ENCODE measurements around the gene XPR1.
A peak's percentile ranks its signal among the peaks of the same experiment; 100 is the strongest.

The XPR1 gene

GRCh38 chr1:180919183-180919700 lies 287.4 kb downstream of the XPR1 start:
- no peak for DNase-seq

- DNase-seq = no peak
These were observed 288.4 kb downstream of the XPR1 start for GRCh38 chr1:180920193-180920592.

- DNase-seq = no peak
These were observed 288.9 kb downstream of the XPR1 start for GRCh38 chr1:180920702-180921101.

DNA sequence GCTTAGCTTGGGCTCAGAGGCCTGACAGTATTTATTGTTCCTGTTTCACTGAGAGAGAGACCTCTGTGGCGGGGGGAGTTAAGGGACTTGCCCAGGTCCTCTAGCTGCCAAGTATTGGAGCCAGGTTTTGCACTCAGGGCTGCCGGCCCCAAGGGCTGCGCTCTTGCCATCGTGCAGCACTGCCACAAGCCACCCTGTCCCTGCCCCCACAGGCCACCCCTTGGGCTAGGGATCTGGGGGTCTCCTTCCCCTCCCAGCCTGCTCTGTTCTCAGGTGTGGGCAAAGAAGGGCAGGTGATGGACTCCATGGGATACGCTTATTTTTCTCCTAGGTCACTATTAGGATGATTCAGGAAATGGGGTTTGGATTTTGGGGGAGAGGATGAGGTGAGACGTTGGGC lies 289.6 kb downstream of the XPR1 start:
- DNase-seq = no peak

- DNase-seq = no peak
These were observed 290.2 kb downstream of the XPR1 start for GRCh38 chr1:180921891-180922630.

- DNase-seq = no peak
These were observed 290.8 kb downstream of the XPR1 start for GRCh38 chr1:180922631-180923015.

DNA sequence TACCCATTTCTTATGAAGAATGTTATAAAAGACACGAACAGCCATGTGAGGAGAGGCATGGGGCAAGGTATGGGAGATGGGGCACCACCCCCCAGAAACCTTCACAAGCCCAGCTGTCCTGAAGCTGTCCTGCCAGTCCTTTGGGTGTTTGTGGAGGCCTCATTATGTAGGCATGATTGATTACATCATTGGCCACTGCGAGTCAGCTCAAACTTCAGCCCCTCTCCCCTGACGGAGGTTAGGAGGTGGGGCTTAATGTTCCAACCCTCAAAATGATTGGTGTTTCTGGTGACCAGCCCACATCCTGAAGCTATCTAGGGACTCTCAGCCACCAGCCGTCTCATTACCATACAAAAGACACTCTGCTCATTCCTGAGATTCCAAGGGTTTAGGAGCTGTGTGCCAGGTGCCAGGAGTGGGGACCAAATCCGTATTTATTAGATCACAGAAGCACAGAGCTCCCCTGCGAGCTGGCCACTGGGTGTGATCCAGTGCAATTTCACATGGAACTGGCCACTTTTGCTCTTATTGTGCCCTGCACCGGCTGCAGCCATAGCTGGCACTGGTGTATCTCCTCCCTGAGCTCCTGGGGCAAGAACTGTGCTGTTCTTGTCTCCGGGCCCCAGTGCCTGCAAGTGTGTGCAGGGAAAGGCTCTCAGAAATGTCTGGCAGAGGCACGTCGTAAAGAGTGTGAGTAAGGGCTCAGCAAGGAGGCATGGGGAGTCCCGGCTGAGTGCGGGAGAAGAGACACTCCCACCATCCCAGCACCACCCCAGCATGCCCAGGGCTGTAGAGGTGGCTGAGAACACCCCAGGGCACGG lies 291.4 kb downstream of the XPR1 start:
- DNase-seq = peak; percentile 12

DNA sequence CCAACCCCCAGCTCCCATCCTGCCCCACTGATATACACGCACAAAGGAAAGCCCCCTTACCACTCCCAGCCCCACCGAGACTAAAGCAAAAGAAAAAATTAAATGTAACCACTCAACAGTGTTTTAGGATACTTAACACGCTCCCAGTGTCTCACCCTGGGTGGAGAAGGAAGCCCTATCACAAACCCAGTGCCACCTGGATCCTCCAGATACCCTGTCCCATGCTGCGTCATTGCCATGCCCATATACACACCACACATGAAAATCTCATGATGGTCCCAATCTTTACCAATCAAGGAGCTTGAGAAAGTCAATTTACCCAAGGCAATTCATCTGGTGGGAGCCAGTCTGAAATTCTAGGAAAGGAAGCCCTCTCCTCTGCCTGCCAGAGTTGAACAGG lies 292.1 kb downstream of the XPR1 start:
- no peak for DNase-seq

GRCh38 chr1:180924939-180925338 lies 293.1 kb downstream of the XPR1 start:
- DNase-seq = no peak

DNA sequence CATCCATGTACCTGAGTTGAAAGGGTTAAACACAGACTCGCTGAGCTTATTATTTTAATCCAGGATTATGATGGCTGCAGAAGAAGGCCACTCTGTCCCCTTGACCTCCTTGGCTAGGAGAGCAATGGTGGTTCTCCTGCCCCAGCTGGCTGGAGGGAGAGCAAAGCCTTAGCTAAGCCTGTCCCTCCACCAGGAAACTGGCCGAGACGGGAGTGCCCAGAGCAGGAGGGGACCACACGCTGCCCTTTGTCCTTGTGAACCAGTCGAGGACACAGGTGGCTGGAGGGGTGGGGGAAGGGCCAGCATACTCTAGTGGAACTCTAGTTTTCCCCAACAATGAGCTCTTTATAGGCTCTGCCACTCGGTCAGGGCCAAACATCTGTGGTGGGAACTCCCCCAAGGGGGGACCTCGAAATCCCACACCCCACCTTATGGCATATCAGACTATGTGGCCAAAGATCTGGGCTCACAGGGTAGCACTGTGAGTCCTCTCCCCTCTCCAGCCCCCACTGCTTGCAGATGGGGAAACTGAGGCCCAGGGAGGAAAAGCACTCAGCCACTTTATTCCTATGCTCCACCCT lies 293.7 kb downstream of the XPR1 start:
- DNase-seq = no peak

GRCh38 chr1:180926164-180926981 lies 294.6 kb downstream of the XPR1 start:
- DNase-seq = peak; percentile 83

DNA sequence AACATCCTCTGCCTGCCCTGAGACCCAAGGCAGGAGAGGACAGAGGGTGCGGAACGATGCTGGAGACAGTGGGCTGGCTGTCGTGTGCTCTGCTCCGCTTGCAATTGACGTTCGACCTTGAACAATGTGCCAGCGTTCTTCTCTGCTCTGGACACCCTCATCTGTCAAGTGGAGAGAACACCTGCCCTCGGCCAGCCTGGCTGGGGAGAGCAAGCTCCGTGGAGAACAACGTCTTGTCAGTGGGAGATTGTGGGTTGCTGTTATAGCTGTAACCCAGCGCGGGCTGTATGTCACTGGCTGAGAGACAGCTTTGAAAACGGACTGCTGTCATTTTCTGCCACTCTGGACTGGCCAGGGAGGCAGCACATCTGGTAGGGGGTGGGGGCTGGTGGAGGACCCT lies 295.5 kb downstream of the XPR1 start:
- DNase-seq = peak; percentile 46

GRCh38 chr1:180927841-180928240 lies 296.0 kb downstream of the XPR1 start:
- peak; percentile 86 for DNase-seq

- no peak for DNase-seq
These were observed 296.8 kb downstream of the XPR1 start for GRCh38 chr1:180928331-180929230.

DNA sequence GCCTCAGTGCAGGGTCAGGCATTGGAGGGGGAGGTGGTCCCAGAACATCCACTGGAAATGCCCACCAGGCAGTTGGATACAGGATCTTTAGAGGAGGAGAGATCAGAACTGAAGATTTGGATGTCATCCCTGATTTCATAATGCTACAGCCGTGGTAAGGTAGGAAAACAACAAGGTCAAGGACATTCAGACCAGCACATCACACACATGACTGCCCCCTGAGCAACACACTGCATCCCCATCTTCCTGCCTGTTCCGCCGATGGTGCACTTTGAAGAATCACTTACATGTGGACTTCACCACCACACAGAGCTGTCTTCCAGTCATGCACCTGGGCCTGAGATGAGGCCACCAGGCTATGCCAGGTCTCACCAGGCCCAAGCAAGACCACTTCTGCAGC lies 297.6 kb downstream of the XPR1 start:
- no peak for DNase-seq

- peak; percentile 96 for DNase-seq
These were observed 298.9 kb downstream of the XPR1 start for GRCh38 chr1:180930687-180931086.

DNA sequence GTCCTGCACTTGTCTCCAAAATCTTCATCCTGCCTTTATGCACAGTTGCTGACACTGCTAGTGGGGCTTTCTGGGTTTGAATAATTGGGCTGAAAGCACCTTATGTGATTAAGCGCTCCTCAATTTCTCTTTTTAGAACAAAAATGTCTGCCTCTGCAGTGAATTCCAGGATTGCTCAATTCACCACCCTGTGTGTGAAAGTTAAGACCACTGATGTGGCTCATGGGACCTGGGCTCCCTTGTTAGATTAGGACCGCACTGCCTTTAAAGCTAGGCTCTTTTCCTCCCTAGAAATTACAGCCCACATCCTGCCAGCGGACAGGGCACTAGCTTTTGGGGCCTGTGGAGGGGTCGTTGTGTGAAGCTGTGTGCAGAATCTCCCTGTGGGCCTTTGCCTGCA lies 299.7 kb downstream of the XPR1 start:
- DNase-seq = no peak

GRCh38 chr1:180932378-180932777 lies 300.6 kb downstream of the XPR1 start:
- DNase-seq = no peak

- DNase-seq = no peak
These were observed 301.3 kb downstream of the XPR1 start for GRCh38 chr1:180933141-180933540.

DNA sequence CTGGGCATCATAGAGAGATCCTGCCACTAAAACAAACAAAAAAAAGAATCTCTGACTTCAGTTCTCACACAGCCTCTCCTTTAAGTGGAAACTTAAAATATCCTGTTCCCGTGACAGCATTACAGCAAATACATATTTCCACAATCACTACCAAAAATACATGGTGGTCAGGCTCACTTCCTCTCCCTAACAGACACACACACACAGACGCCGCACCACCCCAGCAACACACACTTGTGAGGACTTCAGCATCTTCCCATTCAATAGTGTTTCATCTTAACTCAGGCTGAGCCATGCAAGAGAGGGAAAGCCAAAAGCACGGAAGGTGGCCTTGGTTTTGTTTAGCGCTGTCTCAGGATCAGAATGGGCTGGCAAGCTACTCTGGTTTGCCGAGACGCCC lies 302.7 kb downstream of the XPR1 start:
- DNase-seq = no peak

DNA sequence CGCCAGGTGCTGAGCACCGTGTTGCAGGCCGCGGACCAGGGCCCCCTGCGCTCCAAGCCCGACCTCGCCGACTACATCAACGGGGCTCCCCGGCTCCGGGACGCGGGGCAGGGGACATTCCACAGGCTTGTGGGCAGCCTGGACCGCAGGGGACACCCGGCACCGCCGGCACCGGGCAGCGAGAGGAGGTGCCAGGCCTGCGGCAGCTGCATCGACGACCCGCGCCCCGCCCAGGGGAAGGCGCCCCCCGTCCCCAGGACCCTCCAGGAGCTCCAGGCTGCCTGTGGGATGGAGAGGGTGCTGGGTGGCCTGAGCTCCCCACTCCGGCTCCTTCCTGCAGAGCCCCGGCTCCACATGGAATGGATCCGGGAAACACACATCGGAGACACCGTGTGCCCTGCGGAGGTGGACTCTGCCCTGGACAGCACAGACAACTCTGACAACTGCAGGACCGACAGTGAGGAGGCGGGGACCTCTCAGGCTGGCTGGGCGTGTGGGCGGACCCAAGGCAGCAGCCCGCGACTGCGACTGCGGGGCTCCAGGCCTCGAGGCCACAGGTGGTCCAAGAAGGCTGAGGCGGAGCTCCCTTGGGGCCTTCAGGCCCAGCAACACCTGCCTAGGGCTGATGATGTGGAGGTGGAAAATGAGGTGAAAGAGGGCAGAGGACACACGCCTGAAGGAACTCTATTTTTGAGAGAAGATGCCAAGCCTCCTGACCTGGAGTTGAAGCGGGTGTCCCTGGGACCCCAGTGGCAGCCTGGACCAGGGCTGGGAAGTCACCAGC lies 303.7 kb downstream of the XPR1 start:
- no peak for DNase-seq
